NCI-H2081 treated with DMSO at 0.1 percent for 48 hours (cell line): Measurements from ENCODE around the gene LCMT1.

Experiments used
- DNase-seq: peaks from one replicate; lab custom pipeline; 2025; lab: John Stamatoyannopoulos, UW

Gene LCMT1

GRCh38 chr16:25199457-25199856 lies 87.9 kb downstream of the LCMT1 start:
- DNase-seq: no peak

DNA sequence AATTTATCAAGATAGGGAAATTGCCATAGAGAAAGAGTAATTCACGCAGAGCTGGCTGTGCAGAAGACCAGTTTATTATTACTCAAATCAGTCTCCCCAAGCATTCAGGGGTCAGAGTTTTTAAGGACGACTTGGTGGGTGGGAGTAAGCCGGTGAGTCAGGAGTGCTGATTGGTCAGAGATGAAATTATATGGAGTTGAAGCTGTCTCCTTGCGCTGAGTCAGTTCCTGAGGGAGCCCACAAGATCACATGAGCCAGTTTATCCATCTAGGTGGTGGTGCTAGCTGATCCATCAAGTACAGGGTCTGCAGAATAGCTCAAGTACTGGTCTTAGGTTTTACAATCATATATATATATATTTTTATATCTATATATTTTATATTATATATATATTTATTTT lies 99.2 kb downstream of the LCMT1 start:
- DNase-seq: no peak

DNA sequence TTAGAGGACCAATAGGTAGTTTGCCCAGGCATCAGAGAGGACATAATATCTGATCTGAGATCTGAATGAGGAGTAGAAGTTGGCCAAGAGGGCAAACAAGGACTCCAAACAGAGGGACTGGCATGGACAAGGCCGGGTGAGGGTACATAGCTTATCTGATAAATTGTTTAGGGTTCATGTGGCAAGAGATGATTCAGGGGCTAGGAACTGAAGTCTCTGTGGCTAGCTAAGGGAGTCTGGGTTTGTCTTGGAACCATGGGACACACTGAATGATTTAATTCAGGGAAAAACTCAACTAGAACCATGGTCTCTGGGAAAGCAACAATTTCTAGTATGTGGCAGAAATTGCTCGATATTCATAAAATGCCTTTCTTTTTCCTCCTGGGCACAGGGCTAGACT lies 101.1 kb downstream of the LCMT1 start:
- no peak for DNase-seq

DNA sequence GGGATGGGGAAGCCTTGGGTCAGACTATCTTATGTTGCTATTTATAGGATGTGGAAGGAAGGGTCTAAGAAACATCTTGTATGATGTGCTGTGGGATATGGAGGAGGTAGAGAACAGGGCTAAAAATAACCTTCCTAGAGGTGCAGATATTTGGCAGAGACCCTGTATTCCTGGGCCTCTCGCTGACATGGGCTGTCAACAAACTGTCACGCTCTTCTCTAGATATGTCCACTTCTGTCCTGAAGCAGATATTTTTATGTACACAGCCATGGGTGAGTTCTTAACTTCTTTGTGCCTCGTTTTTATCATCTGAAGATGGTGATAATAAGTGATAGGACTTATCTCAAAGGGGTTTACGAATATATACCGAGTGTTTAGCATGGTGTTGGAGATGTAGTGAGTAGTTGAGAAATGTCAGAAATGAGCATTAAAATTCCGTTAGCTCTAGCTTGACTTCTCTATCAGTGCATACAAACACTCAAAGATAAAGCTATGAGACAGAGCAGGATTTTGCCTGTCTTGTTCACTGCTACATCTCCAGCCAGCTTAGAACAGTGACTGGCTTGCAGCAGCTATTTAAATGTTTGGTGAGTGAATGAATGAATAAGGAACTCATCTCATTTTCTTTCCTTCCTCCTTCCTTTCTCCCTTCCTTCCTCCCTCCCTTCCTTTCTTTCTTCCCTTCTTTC lies 102.3 kb downstream of the LCMT1 start:
- no peak for DNase-seq

- DNase-seq: no peak
These were observed 105.6 kb downstream of the LCMT1 start for GRCh38 chr16:25217112-25217511.

GRCh38 chr16:25217921-25218320 lies 106.4 kb downstream of the LCMT1 start:
- DNase-seq: no peak

DNA sequence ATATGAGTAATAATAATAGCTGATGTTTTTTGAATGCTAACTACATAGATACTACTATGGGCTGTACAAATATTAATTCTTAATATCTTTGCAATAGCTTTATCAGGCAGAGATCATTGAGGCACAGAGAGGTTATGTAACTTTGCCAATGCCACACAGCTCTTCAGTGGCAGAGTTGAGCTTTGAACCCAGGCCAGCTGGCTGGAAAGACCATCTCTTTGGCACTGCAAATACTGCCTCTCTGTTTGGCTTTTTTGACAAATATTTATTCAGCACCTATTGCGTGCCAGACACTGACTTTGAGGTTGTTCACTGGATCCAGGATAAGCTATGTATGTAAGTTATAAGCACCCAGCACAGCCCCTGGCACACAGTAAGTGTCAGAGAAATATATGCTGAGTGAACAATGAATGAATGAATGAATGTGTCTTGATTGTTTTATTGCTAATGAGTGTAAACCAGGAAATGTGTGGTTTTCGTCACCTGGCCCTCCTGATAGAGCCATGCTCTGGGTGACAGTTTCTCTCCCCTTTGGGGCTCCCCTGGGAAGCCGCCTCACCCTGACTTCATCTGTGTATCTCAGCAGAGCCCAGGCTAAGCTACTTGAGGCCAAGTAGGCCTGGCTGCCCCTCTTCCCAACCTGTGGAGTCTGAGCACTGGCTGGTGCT lies 107.7 kb downstream of the LCMT1 start:
- DNase-seq: no peak

DNA sequence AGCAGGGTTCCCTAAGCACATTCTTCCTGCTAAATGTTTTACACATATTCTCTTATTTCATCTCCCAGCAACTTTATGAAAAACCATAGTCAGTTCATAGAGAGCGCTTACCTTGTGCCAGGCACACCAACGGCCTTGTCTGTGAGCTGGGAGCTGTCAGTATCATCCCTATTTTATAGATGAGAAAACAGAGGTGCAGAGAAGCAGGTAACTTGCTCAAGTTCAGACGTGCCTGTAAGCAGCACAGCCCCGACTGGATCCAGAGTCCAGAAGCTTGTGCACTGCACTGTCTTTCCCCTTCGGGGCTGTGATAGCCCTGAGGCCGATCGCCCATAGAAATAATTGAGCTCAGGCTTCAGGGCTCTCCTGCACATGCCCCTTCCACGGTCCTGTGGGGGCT lies 111.4 kb downstream of the LCMT1 start:
- no peak for DNase-seq

DNA sequence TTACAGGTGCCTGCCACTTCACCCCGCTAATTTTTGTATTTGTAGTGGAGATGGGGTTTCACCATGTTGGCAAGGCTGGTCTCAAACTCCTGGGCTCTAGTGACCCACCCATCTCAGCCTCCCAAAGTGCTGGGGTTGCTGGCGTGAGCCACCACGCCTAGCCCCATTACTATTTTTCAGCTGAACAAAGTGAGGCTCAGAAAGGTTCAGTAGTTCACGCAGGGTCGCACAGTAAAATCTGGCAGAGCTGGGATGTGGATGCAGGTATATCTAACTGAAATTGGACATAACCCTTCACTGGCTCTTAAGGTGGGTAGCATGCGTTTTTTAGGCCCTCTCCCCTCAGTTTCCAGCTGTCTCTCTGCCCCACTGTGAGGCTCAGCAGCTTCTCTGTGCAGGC lies 112.4 kb downstream of the LCMT1 start:
- DNase-seq: no peak

- DNase-seq: no peak
These were observed 113.3 kb downstream of the LCMT1 start for GRCh38 chr16:25224731-25225319.
